DMS53 treated with DMSO at 0.1 percent for 48 hours (cell line): ENCODE results near the gene ASXL2.
"Not testable (repeated sequence)": the region's sequence is repeated elsewhere in the genome, so short reads cannot be mapped to it uniquely, and the experiment has no call there.

Source experiments
- DNase-seq: peaks from one replicate; lab custom pipeline; 2025; ENCODE audit not compliant: unreplicated experiment; lab: John Stamatoyannopoulos, UW

Gene ASXL2

DNA sequence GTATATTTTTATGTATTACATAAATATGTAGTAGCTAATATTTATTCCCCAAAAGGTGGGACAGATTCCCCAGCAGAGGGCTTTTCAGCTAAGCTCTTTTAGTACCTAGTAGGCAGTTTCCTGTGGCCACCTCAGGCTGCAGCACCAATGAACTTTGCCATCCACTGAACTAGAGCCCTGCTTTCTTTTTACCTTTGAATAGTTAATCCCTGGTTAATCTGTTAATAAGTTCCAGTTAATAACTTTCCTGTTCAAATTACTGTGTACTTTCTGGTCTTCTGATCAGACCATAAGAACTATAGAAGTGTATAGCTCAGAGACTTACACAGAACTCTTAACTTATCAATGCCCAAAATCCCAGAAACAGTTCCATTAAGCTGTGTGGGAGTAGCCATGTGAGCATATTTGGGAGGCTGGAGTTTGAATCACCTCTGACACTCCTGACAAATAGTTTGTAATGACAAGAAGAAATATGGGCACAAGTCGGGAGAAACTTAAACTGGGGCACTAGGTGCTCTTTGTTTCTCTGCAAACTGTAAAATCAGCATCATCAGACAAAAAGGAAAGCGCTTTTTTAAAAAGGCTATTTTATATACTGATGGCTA is 40.0 kb downstream of the ASXL2 start:
- no peak for DNase-seq

DNA sequence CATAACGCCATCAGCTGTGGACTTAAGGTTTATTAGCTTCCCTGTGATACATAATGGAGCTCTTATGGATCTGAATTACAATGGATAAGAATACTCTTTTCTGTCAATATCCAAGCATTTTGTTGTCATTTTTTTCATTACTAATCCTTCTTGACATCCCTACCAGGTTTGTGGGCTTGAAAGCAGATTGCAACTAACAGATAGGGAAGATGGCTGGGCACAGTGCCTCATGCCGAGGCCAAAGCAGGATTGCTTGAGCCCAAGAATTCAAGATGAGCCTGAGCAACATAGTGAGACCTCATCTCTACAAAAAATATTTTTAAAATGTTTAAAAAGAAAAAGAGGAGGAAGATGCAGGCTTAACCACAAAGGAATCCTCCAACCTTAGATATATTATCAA is 42.4 kb downstream of the ASXL2 start:
- DNase-seq, result no peak

- DNase-seq, result no peak
These were observed 44.7 kb downstream of the ASXL2 start for GRCh38 chr2:25833566-25833965.

- DNase-seq, result no peak
These were observed 45.4 kb downstream of the ASXL2 start for GRCh38 chr2:25832897-25833296.

GRCh38 chr2:25831746-25832449 is 46.4 kb downstream of the ASXL2 start:
- no peak for DNase-seq

DNA sequence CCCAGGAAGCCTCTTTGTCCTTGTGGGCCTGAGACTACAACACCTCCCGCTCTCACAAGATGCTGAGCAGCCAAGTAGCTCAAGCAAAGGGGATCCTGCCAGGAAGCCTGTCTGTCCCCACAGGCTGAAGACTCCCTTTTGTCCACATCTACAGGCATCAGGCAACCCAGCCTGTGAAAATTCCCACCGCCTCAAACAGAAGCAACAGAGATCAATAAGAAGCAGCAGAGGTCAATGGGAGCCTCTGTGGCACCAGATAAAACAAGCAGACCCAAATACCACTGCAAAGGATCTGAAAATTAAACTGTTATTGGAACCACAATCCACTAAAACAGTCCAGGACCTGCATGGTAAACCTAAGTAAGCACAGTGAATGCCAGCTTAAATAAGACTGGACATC is 48.5 kb downstream of the ASXL2 start:
- no peak for DNase-seq

GRCh38 chr2:25829377-25829704 is 48.9 kb downstream of the ASXL2 start:
- no peak for DNase-seq

DNA sequence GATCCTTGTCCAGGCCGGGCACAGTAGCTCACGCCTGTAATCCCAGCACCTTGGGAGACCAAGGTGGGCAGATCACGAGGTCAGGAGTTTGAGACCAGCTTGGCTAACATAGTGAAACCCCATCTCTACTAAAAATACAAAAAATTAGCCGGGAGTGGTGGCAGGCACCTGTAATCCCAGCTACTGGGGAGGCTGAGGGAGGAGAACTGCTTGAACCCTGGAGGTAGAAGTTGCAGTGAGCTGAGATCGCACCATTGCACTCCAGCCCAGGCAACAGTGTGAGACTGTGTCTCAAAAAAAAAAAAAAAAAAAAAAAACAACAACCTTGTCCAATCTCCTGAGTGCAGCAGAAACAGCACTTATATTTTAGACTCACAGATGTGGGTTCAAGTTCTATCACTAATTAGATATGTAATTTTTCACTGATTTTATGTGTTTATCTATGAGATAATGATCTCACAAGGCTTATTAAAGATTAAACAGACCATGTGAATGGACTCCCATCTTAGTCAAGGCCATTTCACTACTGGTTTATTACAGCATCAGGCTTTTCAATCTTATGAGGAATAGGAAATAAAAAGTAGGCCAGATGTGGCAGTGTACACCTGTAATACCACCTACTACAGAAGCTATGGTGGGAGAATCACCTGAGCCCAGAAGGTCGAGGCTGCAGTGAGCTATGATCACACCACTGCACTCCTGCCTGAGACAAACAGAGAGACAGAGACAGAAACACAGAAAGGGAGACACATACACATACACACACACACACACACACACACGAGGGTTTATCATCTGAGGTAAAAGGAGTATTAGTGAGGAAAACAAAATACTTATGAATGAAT is 49.5 kb downstream of the ASXL2 start:
- DNase-seq, result not testable (repeated sequence)

DNA sequence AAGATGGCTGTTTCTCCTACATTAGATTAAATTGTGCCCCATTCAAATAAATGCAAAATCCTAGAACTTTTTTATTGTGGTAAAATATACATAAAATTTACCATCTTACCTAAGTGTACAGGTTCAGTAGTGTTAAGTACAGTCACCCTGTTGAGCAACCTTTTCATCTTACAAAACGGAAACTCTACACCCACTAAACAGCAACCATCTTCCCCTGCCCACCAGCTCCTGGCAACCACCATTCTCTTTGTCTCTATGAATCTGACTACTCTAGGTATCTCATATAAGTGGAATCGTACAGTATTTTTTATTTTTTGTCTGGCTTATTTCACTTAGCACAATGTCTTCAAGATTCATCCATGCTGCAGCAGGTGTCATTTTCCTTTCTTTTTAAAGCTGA is 53.0 kb downstream of the ASXL2 start:
- DNase-seq, result no peak

DNA sequence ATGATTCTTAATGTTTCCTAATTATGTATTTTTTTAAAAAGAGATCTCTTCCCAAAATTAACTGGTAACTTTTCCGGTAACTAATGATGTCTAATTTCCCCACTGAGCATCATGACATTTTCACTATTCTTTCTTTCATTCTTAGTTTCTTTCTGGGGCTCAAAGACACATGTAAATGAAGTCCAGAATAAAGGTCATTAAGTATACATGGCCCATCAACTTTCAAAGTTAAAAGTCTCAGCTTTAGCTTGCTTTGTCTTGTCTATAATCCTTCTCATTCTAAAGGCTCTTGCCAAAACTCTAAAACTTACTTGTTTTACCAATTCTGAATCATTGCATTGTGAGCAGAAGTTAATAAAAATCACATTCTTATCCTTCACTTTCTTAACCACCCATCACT is 53.6 kb downstream of the ASXL2 start:
- DNase-seq, result no peak

- DNase-seq, result no peak
These were observed 54.1 kb downstream of the ASXL2 start for GRCh38 chr2:25824216-25824615.

DNA sequence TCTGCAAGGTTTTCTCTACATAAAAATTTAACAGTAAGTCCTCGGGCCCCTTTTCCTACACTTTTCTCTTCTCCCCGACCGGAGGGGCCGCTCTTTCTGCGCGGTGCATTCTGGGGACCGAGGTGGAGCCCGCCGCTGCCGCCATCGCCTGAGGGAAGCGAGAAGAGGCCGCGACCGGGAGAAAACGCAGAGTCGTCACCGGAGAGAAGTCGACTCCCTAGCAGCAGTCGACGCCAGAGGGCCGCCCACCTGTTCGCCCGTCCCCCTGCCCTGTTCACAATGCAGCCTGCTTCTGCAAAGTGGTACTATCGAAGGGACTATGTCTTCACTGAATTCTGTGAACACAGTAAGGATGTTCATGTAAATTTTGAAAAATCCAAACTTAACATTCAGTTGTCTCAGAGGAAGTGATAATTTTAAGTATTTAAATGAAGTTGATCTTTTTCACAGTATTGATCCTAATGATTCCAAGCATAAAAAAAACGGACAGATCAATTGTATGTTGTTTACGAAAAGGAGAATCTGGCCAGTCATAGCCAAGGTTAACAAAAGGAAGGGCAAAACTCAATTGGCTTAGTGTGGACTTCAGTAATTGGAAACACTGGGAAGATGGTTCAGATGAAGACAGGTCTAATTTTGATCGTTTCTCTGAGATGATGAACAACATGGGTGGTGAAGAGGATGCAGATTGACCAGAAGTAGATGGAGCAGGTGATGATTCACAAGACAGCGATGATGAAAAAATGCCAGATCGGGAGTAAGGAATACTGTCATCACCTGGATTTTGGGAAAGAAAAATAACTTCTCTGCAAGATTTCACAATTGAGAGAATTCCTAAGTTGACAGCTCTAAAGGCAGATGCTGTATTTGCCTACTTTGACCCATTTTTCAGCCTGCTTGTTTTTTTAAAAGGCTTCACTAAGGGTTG is 55.8 kb downstream of the ASXL2 start:
- DNase-seq, result no peak

DNA sequence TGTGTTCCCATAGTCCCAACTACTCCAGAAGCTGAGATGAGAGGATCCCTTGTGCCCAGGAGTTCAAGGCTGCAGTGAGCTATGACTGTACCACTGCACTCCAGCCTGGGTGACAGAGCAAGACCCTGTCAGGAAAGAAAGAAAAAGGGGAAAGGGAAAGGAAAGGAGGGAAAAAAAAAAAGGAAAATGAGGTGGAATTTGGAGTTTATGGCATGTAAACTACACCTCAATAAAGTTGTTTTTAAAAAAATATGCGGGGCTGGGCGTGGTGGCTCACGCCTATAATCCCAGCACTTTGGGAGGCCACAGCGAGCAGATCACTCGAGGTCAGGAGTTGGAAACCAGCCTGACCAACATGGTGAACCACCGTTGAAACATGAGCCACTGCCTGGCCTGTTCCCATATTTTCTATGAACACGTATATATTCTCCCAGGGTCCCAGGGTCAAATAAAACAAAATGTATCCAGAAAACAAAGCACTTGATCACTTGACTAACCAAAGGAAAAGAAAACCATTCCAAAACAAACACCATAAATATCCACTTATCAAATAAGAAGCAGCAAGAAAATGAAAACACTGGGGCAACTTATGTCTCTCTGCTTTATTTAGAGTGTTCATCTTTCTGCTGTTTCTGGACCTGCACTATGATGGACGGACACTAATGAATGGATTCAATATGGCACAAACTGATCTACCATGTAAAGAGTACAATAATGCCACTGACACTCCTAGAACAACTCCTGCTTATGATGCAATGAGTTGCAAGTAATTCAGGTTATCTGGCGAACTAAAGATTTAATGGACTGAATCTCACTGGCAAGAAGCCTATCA is 56.8 kb downstream of the ASXL2 start:
- DNase-seq, result no peak

GRCh38 chr2:25819597-25820039 is 58.7 kb downstream of the ASXL2 start:
- no peak for DNase-seq

DNA sequence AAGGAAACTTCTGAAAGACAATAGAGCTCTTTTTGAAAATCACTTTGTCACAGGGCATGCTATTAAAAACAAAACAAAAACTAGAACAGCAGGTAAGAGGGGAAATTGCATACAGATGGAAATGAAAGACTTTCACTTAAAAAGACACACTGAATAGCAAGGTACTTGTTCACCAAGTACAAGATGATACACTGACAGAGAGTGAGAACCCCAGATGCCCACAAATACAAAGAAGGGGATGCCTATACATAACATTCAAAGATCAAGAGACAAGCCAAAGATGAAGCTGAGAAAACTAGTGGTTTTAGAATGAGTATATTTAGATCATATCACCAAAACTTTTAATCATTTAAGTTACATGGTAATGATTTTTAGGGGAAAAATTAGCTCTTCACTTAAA is 60.7 kb downstream of the ASXL2 start:
- DNase-seq, result no peak

DNA sequence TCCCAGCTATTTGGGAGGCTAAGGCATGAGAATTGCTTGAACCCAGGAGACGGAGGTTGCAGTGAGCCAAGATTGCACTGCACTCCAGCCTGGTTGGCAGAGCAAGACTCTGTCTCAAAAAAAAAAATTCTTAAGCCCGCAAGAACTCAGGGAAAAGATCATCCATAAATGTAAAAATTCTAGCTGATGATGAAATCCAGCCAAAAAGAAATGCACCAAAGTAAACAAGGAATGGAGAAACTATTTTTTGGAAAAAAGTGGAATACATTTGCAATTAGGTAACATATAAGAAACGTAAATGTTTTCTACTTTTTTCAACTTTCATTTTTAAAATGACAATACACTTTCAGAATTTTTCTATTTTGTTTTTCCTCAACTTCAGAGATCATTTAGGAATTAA is 61.3 kb downstream of the ASXL2 start:
- no peak for DNase-seq

DNA sequence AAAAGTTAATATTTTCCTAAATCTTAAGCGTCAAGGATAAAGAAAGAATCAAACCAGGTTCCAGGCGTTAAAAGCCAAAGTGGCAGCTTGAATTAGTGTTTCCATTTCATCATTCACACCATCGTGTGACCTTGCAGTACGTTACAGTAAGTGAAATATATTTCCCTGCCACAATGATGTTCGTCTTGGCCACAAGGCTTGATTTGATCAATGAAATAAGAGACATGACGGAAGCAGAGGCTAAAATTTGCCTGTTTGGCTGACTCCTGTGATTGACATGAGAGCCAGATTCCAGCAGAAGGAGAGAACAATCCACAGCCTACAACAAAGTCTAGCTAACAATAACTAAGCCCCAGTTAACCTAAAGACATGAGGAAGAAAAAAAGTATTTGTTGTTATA is 62.0 kb downstream of the ASXL2 start:
- DNase-seq, result no peak

GRCh38 chr2:25814681-25815080 is 63.6 kb downstream of the ASXL2 start:
- no peak for DNase-seq

DNA sequence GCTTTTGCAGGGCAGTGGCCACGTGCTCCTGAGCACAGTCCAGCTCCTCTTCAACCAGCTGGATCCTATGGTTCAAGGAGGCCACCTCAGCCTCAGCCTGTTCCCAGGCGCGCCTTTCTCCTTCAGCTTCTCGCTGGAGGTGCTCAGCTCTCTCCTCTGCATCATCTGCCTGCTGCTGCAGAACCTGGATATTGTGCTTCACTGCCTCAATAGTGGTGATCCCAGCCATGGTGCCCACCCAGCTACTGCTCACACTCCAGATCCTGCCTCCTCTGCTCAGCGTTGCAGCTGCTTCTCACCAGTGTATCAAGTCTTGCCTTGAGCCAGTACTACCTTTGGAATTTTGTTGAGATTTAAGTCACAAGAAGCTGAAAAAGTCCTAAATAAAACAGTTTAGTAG is 67.9 kb downstream of the ASXL2 start:
- no peak for DNase-seq

DNA sequence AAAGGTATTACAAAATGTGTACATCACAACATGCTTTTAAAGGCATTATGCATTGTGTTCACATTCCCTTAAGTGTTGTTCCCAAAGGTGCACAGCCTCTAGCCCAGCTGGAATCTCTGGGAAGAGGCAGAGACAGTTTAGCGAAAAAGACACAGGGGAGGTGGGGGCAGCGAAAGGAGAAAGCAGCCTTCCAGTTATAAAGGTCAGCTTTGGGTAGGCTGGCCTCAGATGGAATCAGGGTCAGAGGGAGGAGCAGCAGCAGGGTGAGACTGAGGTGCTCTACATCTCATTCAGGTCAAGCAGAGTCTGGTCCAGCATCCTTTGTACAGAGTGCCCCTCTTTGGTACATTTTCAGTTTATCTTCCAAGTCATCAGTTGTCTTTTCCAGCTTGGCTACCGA is 68.6 kb downstream of the ASXL2 start:
- DNase-seq, result no peak
